Colonic mucosa (tissue), 4 donors: ENCODE measurements around the gene SORCS1. TPM values are rescaled to one million over a fixed set of nuclear protein-coding genes. Genes with fewer than 3 reads are reported as not detected.

Experiments used
- DNase-seq: peaks from one replicate; pipeline ENCODE4 v3.0.0-alpha.2; 2020
- H3K27ac ChIP-seq: fragments of 200-600 bp; one replicate; pipeline ENCODE4 v1.8.0; 2021
- H3K27me3 ChIP-seq: fragments of 200-600 bp; one replicate; pipeline ENCODE4 v1.8.0; 2021
- H3K36me3 ChIP-seq: fragments of 200-600 bp; one replicate; pipeline ENCODE4 v1.8.0; 2021
- H3K4me1 ChIP-seq: fragments of 200-600 bp; one replicate; pipeline ENCODE4 v1.8.0; 2021; ENCODE audit warnings: mild to moderate bottlenecking
- H3K4me3 ChIP-seq: fragments of 200-600 bp; one replicate; pipeline ENCODE4 v1.8.0; 2021
- H3K9ac ChIP-seq, 2 donors: one replicate each; pipeline ENCODE4 v1.7.0; 2013; ENCODE audit warnings: control low read depth in 2 of 2, low read depth in 2 of 2, low read length in 2 of 2
- H3K9me3 ChIP-seq: fragments of 200-600 bp; one replicate; pipeline ENCODE4 v1.8.0; 2021
- CTCF ChIP-seq: fragments of 200-600 bp; IDR thresholded peaks from one replicate; pipeline ENCODE4 v1.8.0; 2022; ENCODE audit warnings: antibody characterized with exemption, mild to moderate bottlenecking
- intact Hi-C: fragments of 100-400 bp; cut with DNase I; formaldehyde crosslinking; loops from one replicate; pipeline ENCODE4 v1.14.1; 2022
- total RNA-seq, 2 donors: library from RNA; stranded (reverse); fragmentation: NEBNext Ultra II Directional in 1 of 2; extraction: Animal tissue kit (Norgen Biotek cat#: 25700) in 1 of 2; gene quantifications; one replicate each; pipeline ENCODE4 v1.2.1, GENCODE V29; 2021
- donor health status: healthy.
- donor health status: DM: no; HTN: no; CAD: no.
- donor health status: DM: no; HTN: no; CAD: no.

SORCS1 gene
- total RNA-seq, 2 donors from 2014 or later, result 0.40 to 1.6 TPM

GRCh38 chr10:107122703-107123102, 41.8 kb downstream of the SORCS1 start:
- no peak overlapping the region for H3K4me3 ChIP-seq
- TF ChIP-seq CTCF, result no peak
- H3K9ac ChIP-seq, result no peak overlapping the region
- H3K4me1 ChIP-seq, result no peaks in the 10 kb centered on the region
- H3K36me3 ChIP-seq, result no peaks in the 10 kb centered on the region
- H3K9me3 ChIP-seq, result no peaks in the 10 kb centered on the region
- H3K27ac ChIP-seq, result no peak overlapping the region
- DNase-seq, result no peak
- H3K27me3 ChIP-seq, result no peaks in the 10 kb centered on the region
- intact Hi-C loops, result no loop called here

- H3K4me3 ChIP-seq, result no peak overlapping the region
- no peak overlapping the region for H3K27ac ChIP-seq
- TF ChIP-seq CTCF, result no peak
- no peaks in the 10 kb centered on the region for H3K4me1 ChIP-seq
- DNase-seq, result no peak
- intact Hi-C loops, result no loop called here
- H3K9ac ChIP-seq, result no peak overlapping the region
- no peaks in the 10 kb centered on the region for H3K9me3 ChIP-seq
- no peaks in the 10 kb centered on the region for H3K36me3 ChIP-seq
- H3K27me3 ChIP-seq, result no peaks in the 10 kb centered on the region
These were observed 45.6 kb downstream of the SORCS1 start for GRCh38 chr10:107118866-107119265.

GRCh38 chr10:107104026-107104652, 60.4 kb downstream of the SORCS1 start:
- no peak for TF ChIP-seq CTCF
- Histone ChIP-seq H3K27ac (no peak overlapping the region), H3K27me3 (no peaks in the 10 kb centered on the region), H3K36me3 (no peaks in the 10 kb centered on the region), H3K9ac (no peak overlapping the region), H3K4me3 (no peak overlapping the region), H3K9me3 (no peaks in the 10 kb centered on the region), H3K4me1 (no peaks in the 10 kb centered on the region)
- DNase-seq, result no peak
- intact Hi-C loops, result no loop called here

GRCh38 chr10:107103174-107104025, 61.1 kb downstream of the SORCS1 start:
- no peaks in the 10 kb centered on the region for H3K9me3 ChIP-seq
- no peak for DNase-seq
- TF ChIP-seq CTCF, result no peak
- intact Hi-C loops, result no loop called here
- no peaks in the 10 kb centered on the region for H3K27me3 ChIP-seq
- H3K4me1 ChIP-seq, result no peaks in the 10 kb centered on the region
- H3K9ac ChIP-seq, result no peak overlapping the region
- H3K36me3 ChIP-seq, result no peaks in the 10 kb centered on the region
- no peak overlapping the region for H3K4me3 ChIP-seq
- no peak overlapping the region for H3K27ac ChIP-seq

GRCh38 chr10:107098326-107098725, 66.2 kb downstream of the SORCS1 start:
- H3K9me3 ChIP-seq, result no peaks in the 10 kb centered on the region
- H3K27me3 ChIP-seq, result no peaks in the 10 kb centered on the region
- H3K36me3 ChIP-seq, result no peaks in the 10 kb centered on the region
- no peak overlapping the region for H3K4me3 ChIP-seq
- TF ChIP-seq CTCF, result no peak
- DNase-seq, result no peak
- no peak overlapping the region for H3K27ac ChIP-seq
- no peak overlapping the region for H3K9ac ChIP-seq
- intact Hi-C loops, result no loop called here
- H3K4me1 ChIP-seq, result no peaks in the 10 kb centered on the region
